ENCODE measurements around the gene TSTD1.

TSTD1 gene

DNA sequence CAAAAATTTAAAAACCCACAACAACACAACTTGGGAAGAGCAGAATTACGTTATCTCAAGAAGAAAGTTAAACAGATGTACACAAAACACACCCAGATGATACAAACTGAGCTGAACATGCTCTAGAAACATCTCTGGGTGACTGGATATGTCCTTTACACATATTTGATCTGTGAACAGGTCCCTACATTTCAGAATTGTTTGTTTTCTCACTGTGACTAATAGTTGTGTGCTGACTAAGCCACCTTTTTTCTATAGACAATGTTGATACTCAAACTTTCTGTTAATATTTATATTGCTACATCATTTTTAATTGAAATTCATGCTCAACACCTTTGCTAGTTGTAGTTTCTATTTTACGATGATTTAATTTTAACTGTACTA lies 16.8 kb downstream of the TSTD1 start:
- no peak for DNase-seq (ENCODE audit: low read depth in 1 of 2, low spot score in 1 of 2)
- TF ChIP-seq, protein P1, sequence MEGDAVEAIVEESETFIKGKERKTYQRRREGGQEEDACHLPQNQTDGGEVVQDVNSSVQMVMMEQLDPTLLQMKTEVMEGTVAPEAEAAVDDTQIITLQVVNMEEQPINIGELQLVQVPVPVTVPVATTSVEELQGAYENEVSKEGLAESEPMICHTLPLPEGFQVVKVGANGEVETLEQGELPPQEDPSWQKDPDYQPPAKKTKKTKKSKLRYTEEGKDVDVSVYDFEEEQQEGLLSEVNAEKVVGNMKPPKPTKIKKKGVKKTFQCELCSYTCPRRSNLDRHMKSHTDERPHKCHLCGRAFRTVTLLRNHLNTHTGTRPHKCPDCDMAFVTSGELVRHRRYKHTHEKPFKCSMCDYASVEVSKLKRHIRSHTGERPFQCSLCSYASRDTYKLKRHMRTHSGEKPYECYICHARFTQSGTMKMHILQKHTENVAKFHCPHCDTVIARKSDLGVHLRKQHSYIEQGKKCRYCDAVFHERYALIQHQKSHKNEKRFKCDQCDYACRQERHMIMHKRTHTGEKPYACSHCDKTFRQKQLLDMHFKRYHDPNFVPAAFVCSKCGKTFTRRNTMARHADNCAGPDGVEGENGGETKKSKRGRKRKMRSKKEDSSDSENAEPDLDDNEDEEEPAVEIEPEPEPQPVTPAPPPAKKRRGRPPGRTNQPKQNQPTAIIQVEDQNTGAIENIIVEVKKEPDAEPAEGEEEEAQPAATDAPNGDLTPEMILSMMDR (IDR thresholded peaks at IDR 0.05; ENCODE audit: insufficient read depth, low read length), result no peak
- TF ChIP-seq POLR2AphosphoS5 (IDR thresholded peaks at IDR 0.05; ENCODE audit: low read depth) (no peak), GABPA (IDR thresholded peaks at IDR 0.05; ENCODE audit: low read depth) (no peak), SPI1 (IDR thresholded peaks at IDR 0.05; ENCODE audit: borderline replicate concordance, low read depth) (no peak)
- TF ChIP-seq, protein P2, sequence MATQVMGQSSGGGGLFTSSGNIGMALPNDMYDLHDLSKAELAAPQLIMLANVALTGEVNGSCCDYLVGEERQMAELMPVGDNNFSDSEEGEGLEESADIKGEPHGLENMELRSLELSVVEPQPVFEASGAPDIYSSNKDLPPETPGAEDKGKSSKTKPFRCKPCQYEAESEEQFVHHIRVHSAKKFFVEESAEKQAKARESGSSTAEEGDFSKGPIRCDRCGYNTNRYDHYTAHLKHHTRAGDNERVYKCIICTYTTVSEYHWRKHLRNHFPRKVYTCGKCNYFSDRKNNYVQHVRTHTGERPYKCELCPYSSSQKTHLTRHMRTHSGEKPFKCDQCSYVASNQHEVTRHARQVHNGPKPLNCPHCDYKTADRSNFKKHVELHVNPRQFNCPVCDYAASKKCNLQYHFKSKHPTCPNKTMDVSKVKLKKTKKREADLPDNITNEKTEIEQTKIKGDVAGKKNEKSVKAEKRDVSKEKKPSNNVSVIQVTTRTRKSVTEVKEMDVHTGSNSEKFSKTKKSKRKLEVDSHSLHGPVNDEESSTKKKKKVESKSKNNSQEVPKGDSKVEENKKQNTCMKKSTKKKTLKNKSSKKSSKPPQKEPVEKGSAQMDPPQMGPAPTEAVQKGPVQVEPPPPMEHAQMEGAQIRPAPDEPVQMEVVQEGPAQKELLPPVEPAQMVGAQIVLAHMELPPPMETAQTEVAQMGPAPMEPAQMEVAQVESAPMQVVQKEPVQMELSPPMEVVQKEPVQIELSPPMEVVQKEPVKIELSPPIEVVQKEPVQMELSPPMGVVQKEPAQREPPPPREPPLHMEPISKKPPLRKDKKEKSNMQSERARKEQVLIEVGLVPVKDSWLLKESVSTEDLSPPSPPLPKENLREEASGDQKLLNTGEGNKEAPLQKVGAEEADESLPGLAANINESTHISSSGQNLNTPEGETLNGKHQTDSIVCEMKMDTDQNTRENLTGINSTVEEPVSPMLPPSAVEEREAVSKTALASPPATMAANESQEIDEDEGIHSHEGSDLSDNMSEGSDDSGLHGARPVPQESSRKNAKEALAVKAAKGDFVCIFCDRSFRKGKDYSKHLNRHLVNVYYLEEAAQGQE (IDR thresholded peaks at IDR 0.05; ENCODE audit: insufficient replicate concordance, low read depth), result no peak
- no peak overlapping the region; the same call in 1 of the 2 replicates for H3K27ac ChIP-seq (replicated peaks)
- no peaks in the 10 kb centered on the region for H3K27me3 ChIP-seq (ENCODE audit: insufficient read depth, poor library complexity, severe bottlenecking)
- no peak overlapping the region for H3K4me3 ChIP-seq (replicated peaks; ENCODE audit: insufficient read depth, low read length)

- peak; percentile 55; the same call in 1 of the 2 replicates for TF ChIP-seq SPI1 (IDR thresholded peaks at IDR 0.05; ENCODE audit: borderline replicate concordance, low read depth)
- TF ChIP-seq, protein P2 (IDR thresholded peaks at IDR 0.05; ENCODE audit: insufficient replicate concordance, low read depth), result no peak
- TF ChIP-seq GABPA (IDR thresholded peaks at IDR 0.05; ENCODE audit: low read depth), result no peak
- TF ChIP-seq POLR2AphosphoS5 (IDR thresholded peaks at IDR 0.05; ENCODE audit: low read depth), result peak; percentile 63; the same call in 1 of the 2 replicates
- TF ChIP-seq, protein P1 (IDR thresholded peaks at IDR 0.05; ENCODE audit: insufficient read depth, low read length), result no peak
- peak; percentile 80 to 90 for DNase-seq (ENCODE audit: low read depth in 1 of 2, low spot score in 1 of 2)
- H3K27ac ChIP-seq (replicated peaks), result peak overlapping the region; percentile 72
- peak overlapping the region; percentile 76 for H3K4me3 ChIP-seq (replicated peaks; ENCODE audit: insufficient read depth, low read length)
- H3K27me3 ChIP-seq (ENCODE audit: insufficient read depth, poor library complexity, severe bottlenecking), result no peaks in the 10 kb centered on the region
Measured at GRCh38 chr1:161021165-161021969, 17.4 kb downstream of the TSTD1 start.

DNA sequence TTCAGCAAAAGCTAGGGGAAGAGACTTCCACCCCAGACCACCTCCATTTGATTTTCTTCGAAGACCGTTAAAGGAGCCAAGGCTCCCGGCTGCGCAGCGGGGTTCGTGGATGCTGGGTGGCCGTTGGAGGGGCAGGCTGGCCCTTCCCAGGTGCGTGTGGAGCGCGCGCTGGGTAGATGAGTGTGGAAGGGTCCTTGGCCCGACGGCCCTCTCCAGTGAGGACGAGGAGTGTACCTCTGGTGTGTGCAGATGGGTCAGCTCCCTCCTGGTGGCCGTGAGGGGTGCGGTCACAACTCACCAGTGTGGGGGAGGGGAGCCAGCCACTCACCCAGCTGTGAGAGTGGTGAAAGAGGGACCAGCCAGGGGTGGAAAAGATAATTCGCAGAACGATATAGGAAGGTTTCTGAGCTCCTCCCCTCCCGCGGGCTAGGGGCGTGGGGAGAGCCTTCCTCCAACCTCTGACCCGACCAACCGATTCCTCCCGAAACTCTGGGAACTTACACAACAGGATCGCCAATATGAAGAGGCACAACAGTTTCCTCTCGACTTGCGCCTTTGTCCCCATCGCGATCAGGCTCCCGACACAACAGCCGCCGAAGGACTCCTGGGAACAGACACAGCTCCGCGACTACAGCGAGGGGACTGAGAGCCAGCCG lies 18.1 kb downstream of the TSTD1 start, which contains the start of gene F11R:
F11R (minus strand) TSS at position 644 of the 656 bp plus-strand sequence; CDS start at position 565, 79 bp downstream.
- DNase-seq (ENCODE audit: low read depth in 1 of 2, low spot score in 1 of 2), result peak; percentile 60 to 71
- Histone ChIP-seq H3K4me3 (replicated peaks; ENCODE audit: insufficient read depth, low read length) (peak within 1 kb of the TSS; percentile 76), H3K27me3 (ENCODE audit: insufficient read depth, poor library complexity, severe bottlenecking) (no peaks in the 10 kb centered on the region), H3K27ac (replicated peaks) (peak within 1 kb of the TSS; percentile 72)
- TF ChIP-seq POLR2AphosphoS5 (IDR thresholded peaks at IDR 0.05; ENCODE audit: low read depth), result peak; percentile 65; the same call in 1 of the 2 replicates
- TF ChIP-seq, protein P2 (IDR thresholded peaks at IDR 0.05; ENCODE audit: insufficient replicate concordance, low read depth), result no peak

Measured in HL-60 (cell line).